Dedifferentiated amniotic fluid mesenchymal stem cell (primary cell): ENCODE data around the gene ZER1.

Experiments
- DNase-seq: peaks from one replicate; pipeline ENCODE4 v3.0.0-alpha.2; 2016; ENCODE audit errors: extremely low spot score

Gene ZER1

DNA sequence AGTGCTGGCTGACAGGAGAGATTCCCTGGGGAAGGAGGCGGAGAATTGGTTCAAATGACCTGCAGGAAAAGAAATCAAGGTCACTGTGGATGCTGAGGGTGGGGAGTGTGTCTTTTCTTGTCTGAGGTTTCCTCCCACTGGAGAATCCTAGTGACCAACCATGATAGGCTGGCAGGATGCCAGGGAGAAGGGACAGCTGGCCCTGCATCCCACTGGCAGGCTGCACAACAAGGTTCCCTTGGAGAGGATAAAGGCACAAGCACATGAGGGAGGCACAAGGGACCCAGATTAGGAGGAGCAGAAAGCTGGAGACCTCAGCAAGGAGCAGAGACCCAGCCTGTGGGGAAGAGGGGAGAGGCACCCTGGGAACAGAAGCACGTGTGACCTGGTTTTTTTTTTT, 36.4 kb downstream of the ZER1 start:
- no peak for DNase-seq

DNA sequence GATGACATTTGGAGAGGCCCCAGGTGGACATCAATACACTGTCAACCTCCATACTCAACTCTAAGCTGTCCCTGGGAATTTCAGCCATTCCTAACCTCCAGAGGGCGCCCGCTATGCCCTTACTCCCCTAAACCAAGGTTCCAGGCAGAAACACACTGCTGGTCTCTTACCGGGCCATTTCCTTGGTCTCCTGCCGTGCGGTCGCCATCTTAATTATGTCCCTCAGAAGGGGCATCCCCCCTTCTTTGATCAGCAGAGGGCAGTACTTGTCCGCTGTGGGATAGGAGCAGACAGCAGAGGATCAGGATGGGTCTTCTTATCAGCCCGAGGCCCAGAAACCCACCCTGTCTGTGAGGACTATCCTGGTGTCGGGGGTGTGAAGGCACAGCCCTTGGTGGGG, 38.5 kb downstream of the ZER1 start:
- DNase-seq: peak; percentile 58

DNA sequence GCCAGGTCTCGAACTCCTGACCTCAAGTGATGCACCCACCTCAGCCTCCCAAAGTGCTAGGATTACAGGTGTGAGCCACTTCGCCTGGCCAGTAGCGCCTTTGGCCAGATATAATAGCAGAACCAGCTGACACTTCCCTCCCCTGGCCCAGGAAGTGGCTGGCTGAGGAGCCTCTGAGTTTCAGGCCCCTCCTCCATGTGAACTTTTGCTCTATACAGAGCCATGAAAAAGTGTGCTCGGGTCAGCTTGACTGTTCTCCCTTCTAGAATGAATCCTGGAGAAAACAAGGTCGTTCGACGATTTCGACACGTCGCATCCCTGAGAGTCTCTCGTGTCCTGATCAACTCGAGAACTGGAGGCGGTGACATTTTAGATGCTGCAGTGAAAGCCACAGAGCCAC, 39.2 kb downstream of the ZER1 start:
- no peak for DNase-seq

DNA sequence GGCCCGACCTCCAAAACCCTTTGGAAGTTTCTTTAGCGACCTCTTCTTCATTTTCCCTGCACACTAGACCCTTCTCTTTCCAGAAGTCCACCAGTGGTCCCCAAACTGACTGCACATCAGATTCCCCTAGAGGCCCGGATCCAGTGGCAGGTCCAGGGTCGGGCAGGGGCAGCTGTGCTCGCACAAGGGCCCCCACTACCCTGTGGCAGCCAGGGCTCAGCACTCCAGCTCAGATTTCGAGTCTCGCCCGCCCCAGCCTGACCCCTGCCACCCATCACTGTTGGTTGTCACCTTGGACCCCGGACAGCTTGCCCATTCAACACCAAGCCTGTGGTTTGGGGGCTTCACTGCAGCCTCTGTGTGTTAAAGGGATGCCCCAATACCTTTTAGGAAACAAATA, 40.0 kb downstream of the ZER1 start:
- no peak for DNase-seq

DNA sequence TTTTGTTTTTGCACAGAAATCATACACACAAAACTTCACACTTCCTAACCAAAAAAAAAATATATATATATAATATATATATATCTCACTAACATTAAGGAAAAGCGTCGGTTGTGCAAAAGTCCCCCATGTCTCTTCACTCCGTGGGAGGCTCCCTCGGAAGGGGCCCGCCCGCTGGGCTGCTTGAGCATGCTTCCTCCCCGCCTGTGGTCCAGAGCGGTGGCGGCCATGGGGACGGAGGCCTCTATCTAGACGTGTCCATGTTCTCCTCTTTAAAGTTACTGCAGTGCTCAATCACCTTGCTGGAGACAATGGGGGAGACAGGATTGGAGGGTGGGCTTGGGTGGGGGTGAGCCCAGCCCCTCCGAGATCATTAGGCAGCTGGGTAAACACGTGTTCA, 40.6 kb downstream of the ZER1 start:
- no peak for DNase-seq

DNA sequence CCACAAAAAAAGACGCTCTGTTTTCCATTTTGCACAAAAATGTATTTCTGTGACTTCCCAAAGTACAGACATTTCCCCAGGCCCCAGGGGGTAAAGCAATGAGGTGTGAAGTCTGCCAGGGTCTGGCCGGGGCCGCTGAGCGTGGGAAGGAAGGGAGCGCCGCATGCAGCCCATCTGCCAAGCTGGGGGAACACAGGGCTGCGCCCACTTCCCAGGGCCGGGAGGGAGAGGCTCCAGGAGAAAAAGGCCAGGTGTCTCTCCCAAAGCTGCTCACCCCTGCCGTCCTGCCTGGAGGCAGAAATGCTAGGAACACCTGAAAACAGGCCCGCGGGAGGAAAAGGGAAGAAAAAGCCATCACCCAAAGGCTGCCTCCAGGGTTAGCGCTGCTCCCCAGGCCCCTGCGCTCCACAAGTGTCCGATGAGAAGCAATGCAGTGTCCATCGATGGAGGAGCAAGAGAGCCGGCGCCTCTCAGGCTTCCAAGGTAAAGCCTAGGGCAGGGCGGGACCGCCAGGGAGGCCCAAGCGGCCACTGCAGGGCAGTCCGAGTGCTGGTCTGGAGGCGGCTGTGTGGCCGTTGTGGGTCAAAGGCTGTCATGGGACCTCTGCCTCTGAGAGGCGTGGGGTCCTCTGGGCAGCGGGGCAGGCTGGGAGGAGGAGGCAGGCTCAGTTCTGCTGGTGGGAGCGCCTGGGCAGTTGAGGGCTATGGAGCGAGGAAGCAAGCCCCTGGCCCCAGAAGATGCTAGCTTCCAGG, 41.8 kb downstream of the ZER1 start:
- no peak for DNase-seq

DNA sequence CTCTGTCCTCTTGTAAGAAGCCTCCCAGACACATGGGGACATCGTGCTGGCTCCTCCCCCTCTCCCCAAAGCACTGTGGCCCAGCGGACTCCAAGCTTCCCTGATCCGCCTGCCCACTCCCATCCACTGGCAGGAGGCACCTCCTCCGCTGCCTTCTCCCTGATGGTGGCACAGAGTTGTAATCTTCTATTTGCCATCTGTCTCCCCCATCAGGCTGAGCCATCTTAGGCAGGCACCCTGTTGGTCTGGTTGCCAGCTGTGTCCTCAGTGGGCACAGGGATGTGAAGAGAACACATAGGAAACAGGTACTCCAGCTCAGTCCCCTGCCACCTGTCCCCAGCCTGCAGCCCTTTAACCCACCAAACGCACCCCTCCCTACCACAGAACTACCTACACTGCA, 42.4 kb downstream of the ZER1 start:
- DNase-seq: no peak

DNA sequence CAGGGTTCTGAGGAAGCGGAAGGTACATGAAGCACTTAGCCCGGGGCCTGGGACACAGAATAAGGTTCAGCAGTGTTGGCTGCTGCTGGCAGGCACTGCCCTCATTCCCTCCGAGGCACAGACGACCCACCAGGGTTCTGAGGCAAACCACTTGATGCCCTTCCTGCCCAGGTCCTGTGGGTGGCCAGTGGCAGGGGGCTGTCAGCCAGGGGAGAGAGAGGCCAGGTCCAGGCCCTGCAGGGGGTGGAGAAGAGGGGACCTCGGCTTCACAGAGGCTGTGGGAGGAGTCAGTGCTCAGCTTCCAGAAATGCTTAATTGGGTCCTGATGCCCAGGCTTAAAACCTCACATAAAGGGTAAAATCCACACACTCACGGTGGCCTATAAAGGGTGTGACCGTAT, 43.4 kb downstream of the ZER1 start:
- no peak for DNase-seq

DNA sequence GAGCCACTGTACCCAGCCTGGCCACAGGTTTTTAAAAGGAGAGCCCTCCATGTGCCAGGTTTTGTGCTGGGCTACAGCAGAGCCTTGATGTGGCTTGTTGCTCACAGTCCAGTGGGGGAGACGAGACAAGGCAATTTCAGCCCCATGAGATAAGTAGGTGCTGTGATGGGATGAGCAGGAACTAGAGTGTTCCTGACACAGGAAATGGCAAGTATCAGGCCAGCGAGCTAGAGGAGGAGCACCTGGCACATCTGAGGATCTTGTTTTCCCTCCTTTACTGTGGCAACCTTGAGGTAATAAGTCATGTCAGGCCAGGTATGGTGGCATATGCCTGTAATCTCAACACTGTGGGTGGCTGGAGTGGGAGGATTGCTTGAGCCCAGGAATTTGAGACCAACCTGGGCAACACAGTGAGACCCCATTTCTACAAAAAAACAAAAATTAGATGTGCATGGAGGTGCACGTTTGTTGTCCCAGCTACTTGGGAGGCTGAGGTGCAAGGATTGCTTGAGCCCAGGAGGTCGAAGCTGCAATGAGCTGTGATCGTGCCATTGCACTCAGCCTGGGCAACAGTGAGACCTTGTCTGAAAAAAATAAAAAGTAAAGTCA, 44.0 kb downstream of the ZER1 start:
- DNase-seq: no peak

DNA sequence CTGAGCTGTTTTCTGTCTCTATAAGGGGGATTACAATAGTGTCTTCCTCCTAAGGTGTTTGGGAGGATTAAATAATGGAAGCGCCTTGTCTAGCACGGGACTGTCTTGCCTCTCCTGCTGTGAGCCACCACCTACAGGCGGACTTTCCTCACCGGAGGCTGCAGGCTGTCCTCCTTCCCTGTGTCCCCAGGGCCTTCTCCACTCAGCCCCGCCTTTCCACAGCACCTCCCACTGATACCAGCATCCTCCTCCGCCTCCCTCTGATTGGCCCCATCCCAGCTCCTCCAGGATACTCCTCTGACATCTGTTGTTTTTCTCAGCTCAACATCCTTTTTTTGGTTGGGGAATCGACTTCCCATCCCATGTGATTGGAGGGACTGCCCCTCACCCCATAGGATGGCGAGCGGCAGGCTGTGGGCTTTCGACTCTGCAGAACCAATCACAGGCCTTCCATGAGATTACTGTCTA, 46.9 kb downstream of the ZER1 start:
- DNase-seq: peak; percentile 27

DNA sequence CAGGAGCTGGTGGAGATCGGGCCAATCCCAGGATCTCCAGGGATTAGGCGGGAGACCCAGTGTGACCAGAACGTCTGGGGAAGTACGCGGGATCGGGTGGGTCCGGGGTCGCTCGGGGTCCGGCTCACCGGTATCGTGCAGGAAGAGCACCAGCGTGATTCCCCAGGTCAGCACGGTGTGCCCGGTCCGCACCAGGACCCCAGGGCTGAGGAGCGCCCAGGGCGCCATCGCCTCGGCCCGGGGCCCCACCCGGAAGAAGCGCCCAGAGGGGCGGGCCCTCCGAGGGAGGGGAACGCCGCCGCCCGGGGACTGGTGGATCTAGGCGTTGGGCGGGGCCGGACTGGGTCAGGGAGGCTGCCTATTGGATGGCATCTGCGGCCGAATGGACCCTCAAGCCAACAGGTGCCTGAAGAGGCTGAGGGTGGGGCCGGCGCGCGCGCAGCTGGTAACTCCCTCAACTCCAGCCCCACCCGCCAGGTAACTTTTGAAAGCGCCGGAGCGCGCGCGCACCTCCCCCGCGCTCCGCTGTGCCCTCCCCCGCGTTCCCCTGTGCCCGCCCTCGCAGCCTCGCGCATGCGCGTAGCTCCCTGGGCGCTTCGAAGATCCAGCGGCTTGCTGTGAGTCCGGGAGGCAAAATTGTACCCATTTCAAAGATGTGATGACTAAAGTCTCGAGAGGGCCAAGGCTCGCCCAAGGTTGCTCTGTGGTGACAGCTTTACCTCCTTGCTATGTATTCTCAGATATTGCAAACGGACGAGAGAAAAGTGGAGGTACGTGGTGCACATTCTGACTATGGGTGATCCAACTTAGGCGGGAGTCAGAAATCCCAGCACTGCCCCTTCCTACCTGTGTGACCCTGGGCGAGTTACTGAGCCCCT, 47.6 kb downstream of the ZER1 start, which contains the start of gene ZDHHC12:
TSS of gene ZDHHC12 (minus strand) at position 262 of the 878 bp plus-strand sequence. CDS start at position 228, 34 bp downstream.
- DNase-seq: peak; percentile 63

DNA sequence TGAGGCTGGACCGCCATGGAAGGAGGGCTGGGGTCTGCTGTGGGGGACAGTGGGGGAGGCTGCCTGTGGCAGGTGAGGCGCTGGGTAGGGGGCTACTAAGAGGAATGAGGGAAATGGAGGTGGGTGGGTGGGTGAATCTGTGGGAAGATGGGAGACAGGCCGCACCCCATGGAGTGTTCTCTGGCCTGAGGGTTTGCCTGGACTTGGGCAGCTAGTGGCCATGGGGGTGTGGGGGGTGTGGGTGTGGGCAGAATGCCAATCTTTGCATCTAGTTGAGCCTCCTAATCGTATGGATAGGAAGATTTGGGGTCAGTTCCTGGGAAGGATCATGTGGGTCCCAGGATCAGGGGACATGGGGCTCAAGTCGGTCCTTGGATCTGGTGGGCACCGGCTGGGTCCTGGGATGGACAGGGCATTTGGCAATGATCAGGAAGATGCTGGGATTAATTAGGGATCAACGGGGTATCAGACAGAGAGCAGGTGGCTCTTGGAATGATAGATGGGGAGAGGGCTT, 48.3 kb downstream of the ZER1 start:
- no peak for DNase-seq

DNA sequence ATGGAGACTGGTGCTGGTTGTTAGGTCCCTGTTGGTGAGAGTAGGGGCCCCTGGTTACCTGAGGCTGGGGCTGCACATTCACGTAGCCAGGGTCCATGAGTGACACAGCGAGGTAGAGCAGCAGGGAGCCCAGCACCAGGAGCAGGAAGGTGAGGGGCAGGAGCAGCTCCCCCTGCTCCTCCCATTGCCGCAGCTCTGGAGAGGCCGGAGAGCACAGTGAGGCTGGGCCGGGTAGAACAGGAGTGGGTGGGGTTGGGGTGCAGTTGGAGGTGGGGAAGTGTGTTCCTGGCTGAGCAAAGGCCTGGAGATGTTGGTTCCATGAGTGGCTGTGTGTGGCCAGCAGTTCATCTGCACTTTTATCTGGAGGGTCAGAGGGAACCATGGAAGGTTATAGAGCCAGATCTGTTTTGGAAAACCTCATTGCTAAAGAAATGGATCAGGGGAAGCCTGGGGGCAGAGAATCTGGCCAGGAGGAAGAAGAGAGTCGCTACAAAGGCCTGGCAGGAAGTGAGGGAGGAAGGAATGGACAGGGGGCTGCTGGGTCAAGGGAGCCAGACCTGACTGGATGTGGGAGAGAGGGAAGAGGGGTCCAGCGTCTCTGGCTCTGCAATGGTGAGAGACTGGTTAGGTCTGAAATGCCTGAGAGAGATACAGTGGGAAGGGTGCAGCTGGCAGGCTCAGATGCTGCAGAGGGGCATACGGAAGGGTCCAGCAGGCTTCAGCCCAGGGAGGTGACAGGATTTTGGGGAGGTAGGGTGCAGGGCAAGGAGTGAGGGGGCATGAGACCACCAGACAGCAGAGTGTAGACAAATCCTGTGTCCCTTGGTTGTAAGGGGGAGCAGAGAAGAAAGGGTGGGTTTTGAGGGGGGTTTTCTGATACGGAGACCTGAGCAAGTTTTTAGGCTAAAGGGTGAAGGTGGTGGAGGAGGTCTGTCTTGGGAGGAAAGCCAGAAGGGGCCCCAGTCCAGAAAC, 49.1 kb downstream of the ZER1 start:
- DNase-seq: no peak

DNA sequence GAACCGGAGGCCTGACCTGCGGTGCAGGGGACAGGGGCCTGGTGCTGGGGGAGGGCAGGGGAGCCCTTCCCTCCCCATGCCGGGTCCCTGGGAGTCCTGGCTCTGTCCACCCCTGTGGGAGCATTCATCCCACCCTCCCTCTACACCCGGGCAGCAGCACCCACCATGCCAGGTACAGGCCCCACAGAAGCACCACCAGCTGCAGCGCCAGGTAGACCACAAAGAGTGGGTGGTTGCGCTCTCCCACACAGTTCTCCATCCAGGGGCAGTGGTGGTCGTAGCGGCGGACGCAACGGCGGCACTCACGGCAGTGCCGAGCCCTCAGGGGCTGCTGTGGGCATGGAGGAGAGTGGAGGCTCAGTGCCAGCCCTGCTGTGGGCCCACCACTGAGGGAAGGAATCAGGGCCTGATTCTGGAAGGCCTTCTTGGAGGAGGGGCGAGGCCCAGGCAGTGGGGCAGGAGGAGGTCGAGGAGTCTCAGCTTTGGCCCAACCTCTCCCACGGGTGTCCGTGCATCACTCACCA, 50.2 kb downstream of the ZER1 start:
- DNase-seq: no peak

DNA sequence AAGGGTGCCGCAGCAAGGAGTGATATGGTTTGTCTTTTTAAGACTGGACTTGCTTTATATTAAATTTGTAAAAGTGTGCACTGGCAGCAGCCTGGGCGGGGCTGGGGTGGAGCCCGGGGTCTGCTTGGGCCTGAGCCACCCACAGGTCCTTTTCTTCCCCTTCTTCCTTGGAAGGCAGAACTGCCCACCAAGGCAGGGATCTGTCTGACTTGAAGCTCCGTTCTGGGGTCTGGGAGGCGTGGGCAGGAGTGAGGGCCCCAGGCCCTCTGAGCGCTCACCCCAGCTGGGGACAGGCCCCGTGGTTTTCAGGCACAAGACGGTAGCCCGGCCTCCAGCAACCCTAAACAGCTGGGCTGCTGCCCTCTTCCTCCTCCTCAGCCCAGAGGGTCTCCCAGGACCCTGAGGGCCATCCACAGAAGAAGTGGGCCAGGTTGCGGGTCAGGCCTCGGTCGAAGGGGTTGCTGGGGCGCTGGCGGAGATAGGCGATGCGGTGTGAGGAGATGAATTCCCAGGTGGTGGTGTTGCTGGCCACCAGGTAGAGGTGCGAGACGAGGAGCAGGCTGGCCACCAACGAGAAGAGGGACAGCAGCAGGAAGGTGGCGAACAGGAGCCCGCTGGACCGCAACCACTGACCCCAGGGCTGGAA, 50.8 kb downstream of the ZER1 start:
- DNase-seq: no peak

DNA sequence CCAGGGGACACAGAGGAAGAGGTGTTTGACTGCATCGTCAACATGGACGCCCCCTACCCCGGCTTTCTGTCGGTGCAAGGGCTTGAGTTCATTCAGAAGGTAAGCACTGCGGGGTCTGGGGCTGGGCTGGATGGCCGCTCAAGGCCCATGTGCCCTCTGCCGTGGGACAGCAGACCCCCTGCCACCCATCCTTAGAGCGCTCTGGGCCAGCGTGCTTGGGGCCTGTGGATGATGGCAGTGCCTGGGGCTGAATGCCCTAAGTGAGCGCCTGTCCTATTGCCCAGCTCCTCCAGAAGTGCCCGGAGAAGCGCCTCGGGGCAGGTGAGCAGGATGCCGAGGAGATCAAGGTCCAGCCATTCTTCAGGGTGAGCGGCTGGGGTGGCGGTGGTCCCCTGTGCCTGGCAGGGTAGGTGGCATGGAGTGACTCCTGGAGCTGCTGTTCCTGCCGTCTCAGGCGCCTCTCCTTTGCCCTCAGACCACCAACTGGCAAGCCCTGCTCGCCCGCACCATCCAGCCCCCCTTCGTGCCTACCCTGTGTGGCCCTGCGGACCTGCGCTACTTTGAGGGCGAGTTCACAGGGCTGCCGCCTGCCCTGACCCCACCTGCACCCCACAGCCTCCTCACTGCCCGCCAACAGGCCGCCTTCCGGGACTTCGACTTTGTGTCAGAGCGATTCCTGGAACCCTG, 51.7 kb downstream of the ZER1 start:
- no peak for DNase-seq

DNA sequence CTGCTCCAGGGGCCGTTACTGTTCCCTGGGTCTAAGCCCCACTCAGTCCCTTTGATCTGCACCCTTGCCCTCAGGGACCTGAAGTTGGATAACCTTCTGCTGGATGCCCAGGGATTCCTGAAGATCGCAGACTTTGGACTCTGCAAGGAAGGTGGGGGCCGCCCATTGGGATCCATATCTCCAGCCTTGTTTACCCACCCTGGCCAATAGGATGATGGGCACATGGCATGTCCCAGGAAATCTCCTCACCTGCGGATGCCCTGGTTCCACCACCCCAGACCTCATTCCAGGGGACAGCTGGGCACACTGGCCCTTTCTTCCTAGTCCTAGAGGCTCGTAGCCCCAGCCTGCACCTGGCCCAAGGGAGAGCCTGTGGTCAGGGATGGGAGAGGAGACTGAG, 53.3 kb downstream of the ZER1 start:
- DNase-seq: no peak

DNA sequence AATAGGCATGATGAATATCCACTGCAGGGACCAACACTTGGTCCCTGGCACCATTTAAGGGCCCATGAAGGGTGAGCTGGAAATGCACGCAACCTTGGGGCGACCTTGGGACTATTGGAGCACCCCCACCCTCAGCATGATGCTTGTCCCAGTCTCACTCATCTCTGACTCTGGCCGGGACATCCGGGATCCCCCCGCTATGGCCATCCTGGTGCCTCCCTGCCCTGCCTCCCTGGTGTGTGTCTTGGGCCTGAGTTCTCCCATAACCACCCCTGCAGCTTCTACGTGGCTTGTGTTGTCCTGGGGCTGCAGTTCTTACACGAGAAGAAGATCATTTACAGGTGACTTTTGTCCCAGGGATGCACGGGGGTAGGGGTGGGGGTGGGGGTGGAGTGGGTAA, 53.7 kb downstream of the ZER1 start:
- no peak for DNase-seq

DNA sequence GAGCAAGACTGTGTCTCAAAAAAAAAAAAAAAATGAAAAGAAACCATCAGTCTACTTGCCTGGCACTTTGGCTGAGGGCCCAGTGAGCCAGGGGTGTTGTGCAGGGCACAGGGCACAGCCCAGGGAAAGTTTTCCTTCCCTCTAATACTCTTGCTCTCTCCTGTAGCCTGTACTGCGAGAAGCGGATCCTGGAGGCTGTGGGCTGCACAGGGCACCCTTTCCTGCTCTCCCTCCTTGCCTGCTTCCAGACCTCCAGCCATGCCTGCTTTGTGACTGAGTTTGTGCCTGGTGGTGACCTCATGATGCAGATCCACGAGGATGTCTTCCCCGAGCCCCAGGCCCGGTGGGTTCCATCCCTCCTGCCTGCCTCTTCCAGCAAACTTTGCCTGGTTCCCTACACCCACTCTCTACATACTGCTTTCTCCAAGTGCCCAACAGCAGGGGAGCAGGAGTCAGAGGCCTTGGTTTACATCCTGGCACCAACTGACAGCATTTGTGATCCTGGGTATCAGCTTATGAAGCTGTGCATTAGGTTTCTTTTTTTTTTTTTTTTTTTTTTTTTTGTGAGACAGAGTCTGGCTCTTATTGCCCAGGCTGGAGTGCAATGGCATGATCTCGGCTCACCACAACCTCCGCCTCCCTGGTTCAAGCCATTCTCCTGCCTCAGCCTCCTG, 55.0 kb downstream of the ZER1 start:
- no peak for DNase-seq
